Naive thymus-derived CD4-positive, alpha-beta T cell (primary cell): ENCODE data around the gene HEMK1. TPM values are rescaled to one million over a fixed set of nuclear protein-coding genes. Genes with fewer than 3 reads are reported as not detected.
A peak's percentile ranks its signal among the peaks of the same experiment; 100 is the strongest.

ENCODE experiments used
- ATAC-seq: fragments of 150-1000 bp; cut with Tn5 transposase; 2 replicates; pipeline ENCODE4 v1.10.0; 2021; ENCODE audit warnings: mild to moderate bottlenecking, moderate library complexity
- CTCF ChIA-PET: fragments of 350-600 bp; sonication (Branson Sonifier 250); formaldehyde crosslinking; loops from one replicate; lab custom pipeline; 2021; ENCODE audit warnings: antibody characterized with exemption; lab: Charles Lee
- POLR2A ChIA-PET: fragments of 350-600 bp; sonication (Branson Sonifier 250); formaldehyde crosslinking; loops from one replicate; lab custom pipeline; 2021; ENCODE audit warnings: antibody characterized with exemption, inconsistent platforms; lab: Charles Lee
- DNase-seq, 9 donors: peaks; one replicate each; pipeline versions ENCODE4 v3.0.0 to v3.0.0-alpha.2; 2020 to 2022; ENCODE audit warnings: mixed read lengths in 1 of 9
- H3K27ac ChIP-seq: one replicate; pipeline ENCODE4 v1.7.0; 2013; ENCODE audit warnings: mild to moderate bottlenecking, low read depth, low read length, moderate library complexity
- H3K27me3 ChIP-seq, 2 donors: one replicate each; pipeline ENCODE4 v1.7.0; 2013; ENCODE audit warnings: low read length in 2 of 2, mild to moderate bottlenecking in 2 of 2, moderate library complexity in 2 of 2; ENCODE audit not compliant: control insufficient read depth in 2 of 2, insufficient read depth in 2 of 2
- H3K36me3 ChIP-seq, 3 experiments: 1 replicate in 2 of 3; 2 replicates in 1 of 3; pipeline ENCODE4 v1.7.0; 2013; ENCODE audit warnings: low read length in 3 of 3, mild to moderate bottlenecking in 3 of 3, moderate library complexity in 1 of 3; ENCODE audit not compliant: insufficient read depth in 3 of 3, control insufficient read depth in 2 of 3
- H3K4me1 ChIP-seq, 2 donors: one replicate each; pipeline ENCODE4 v1.7.0; 2013; ENCODE audit warnings: low read length in 2 of 2, mild to moderate bottlenecking in 2 of 2, moderate library complexity in 1 of 2; ENCODE audit not compliant: control insufficient read depth in 2 of 2, insufficient read depth in 2 of 2
- H3K4me3 ChIP-seq: 2 replicates; pipeline ENCODE4 v1.7.0; 2013; ENCODE audit warnings: mild to moderate bottlenecking, low read length
- H3K9me3 ChIP-seq, 3 experiments: 1 replicate in 2 of 3; 2 replicates in 1 of 3; pipeline ENCODE4 v1.7.0; 2013; ENCODE audit warnings: low read length in 3 of 3; ENCODE audit not compliant: control insufficient read depth in 2 of 3
- H3K27ac Mint-ChIP-seq, 9 donors: one replicate each; pipeline ENCODE4 v1.8.0; 2020 to 2022; ENCODE audit warnings: mixed read lengths in 9 of 9, mild to moderate bottlenecking in 8 of 9, moderate library complexity in 5 of 9, inconsistent platforms in 2 of 9
- H3K27me3 Mint-ChIP-seq, 5 donors: one replicate each; pipeline ENCODE4 v1.8.0; 2021 to 2022; ENCODE audit warnings: mixed read lengths in 5 of 5, mild to moderate bottlenecking in 1 of 5
- H3K36me3 Mint-ChIP-seq, 5 donors: one replicate each; pipeline ENCODE4 v1.8.0; 2020 to 2022; ENCODE audit warnings: mixed read lengths in 5 of 5, mild to moderate bottlenecking in 3 of 5, inconsistent platforms in 1 of 5
- H3K4me1 Mint-ChIP-seq, 7 donors: one replicate each; pipeline ENCODE4 v1.8.0; 2020 to 2022; ENCODE audit warnings: mixed read lengths in 7 of 7, mild to moderate bottlenecking in 3 of 7, inconsistent platforms in 1 of 7
- H3K4me3 Mint-ChIP-seq, 10 donors: one replicate each; pipeline ENCODE4 v1.8.0; 2020 to 2022; ENCODE audit warnings: mild to moderate bottlenecking in 10 of 10, mixed read lengths in 10 of 10, moderate library complexity in 6 of 10, inconsistent platforms in 2 of 10
- H3K9me3 Mint-ChIP-seq, 11 donors: one replicate each; pipeline ENCODE4 v1.8.0; 2020 to 2022; ENCODE audit warnings: mixed read lengths in 11 of 11, mild to moderate bottlenecking in 4 of 11, inconsistent platforms in 1 of 11, moderate library complexity in 1 of 11
- intact Hi-C, 2 donors: fragments of 100-400 bp; cut with micrococcal nuclease; formaldehyde crosslinking; loops; one replicate each; pipeline ENCODE4 v1.15.1; 2023
- polyA plus RNA-seq, 2 donors: library from polyadenylated mRNA; unstranded; fragments of 300-500 nt; fragmentation: Illumina TruSeq; gene quantifications; one replicate each; pipeline ENCODE4 v1.2.3, GENCODE V29; 2021
- total RNA-seq, 6 experiments: library from RNA in 5 of 6; stranded (reverse) in 5 of 6; gene quantifications; 1 replicate in 5 of 6; 2 replicates in 1 of 6; pipeline ENCODE4 v1.2.3 and lab custom pipeline; 2021 to 2026

HEMK1 gene
- total and polyA plus RNA-seq, 7 experiments from 2014 or later, result 32.1 to 71.1 (median 40.1) TPM

GRCh38 chr3:50633230-50633790 is 64.0 kb downstream of the HEMK1 start:
- peak overlapping the region; percentile 17 to 91 (median 73) for H3K27ac Mint-ChIP-seq
- H3K4me1 Mint-ChIP-seq, result peaks cover 72 to 95% (median 88%) of the 10 kb centered on the region in 7 donors
- peaks cover 0 to 17% (median 4%) of the 10 kb centered on the region in 5 donors for H3K36me3 Mint-ChIP-seq
- intact Hi-C loops, result loop anchor here in 1 of 2 donors (2.0 kb wide), 1 partner anchor 17 kb away; the partner anchor contains the start of gene MAPKAPK3
- peaks cover 0 to 2% (median 0%) of the 10 kb centered on the region in 11 donors for H3K9me3 Mint-ChIP-seq
- no peaks in the 10 kb centered on the region for H3K27me3 Mint-ChIP-seq
- CTCF ChIA-PET, result interaction anchor here (0.9 kb wide), 1 partner anchor 17 kb away, joined by 4 read pairs; no protein-coding TSS in a partner anchor
- DNase-seq (no peak), ATAC-seq (no peak)
- peak overlapping the region in 5 of 10 donors; percentile 10 to 44 (median 18) for H3K4me3 Mint-ChIP-seq
- POLR2A ChIA-PET, result interaction anchor here (1.7 kb wide), 2 partner anchors 9 to 16 kb away, joined by 5 to 6 read pairs; partner anchors contain the start of gene MAPKAPK3
- Histone ChIP-seq H3K4me1 (peaks cover 33 to 51% of the 10 kb centered on the region in 2 donors), H3K36me3 (no peaks in the 10 kb centered on the region), H3K9me3 (no peaks in the 10 kb centered on the region), H3K27me3 (no peaks in the 10 kb centered on the region), H3K27ac (no peak overlapping the region), H3K4me3 (no peak overlapping the region)

GRCh38 chr3:50635066-50635465 is 65.7 kb downstream of the HEMK1 start:
- Mint-ChIP-seq H3K9me3 (no peaks in the 10 kb centered on the region), H3K36me3 (peaks cover 0 to 15% (median 0%) of the 10 kb centered on the region in 5 donors), H3K4me3 (peak overlapping the region in 3 of 10 donors; percentile 20 to 43 (median 23)), H3K4me1 (peaks cover 61 to 84% (median 79%) of the 10 kb centered on the region in 7 donors), H3K27ac (peak overlapping the region in 7 of 9 donors; percentile 34 to 91 (median 57)), H3K27me3 (no peaks in the 10 kb centered on the region)
- no peak for ATAC-seq
- H3K4me3 ChIP-seq, result no peak overlapping the region
- DNase-seq, result no peak
- H3K27ac ChIP-seq, result no peak overlapping the region
- ChIA-PET POLR2A (interaction anchor here (1.7 kb wide), 1 partner anchor 18 kb away, joined by 5 read pairs; the partner anchor contains the start of gene MAPKAPK3), CTCF (no interaction called here)
- no peaks in the 10 kb centered on the region for H3K27me3 ChIP-seq
- H3K4me1 ChIP-seq, result peaks cover 24 to 40% of the 10 kb centered on the region in 2 donors
- H3K36me3 ChIP-seq, result peaks cover 0 to 15% (median 0%) of the 10 kb centered on the region in 3 experiments
- no peaks in the 10 kb centered on the region for H3K9me3 ChIP-seq
- intact Hi-C loops, result no loop called here

- Histone ChIP-seq H3K4me3 (no peak overlapping the region), H3K27me3 (no peaks in the 10 kb centered on the region), H3K9me3 (no peaks in the 10 kb centered on the region), H3K36me3 (peaks cover 0 to 34% (median 6%) of the 10 kb centered on the region in 3 experiments), H3K27ac (peak overlapping the region; percentile 24), H3K4me1 (peaks cover 11 to 25% of the 10 kb centered on the region in 2 donors)
- H3K9me3 Mint-ChIP-seq, result no peaks in the 10 kb centered on the region
- peak overlapping the region in 7 of 9 donors; percentile 19 to 91 (median 82) for H3K27ac Mint-ChIP-seq
- POLR2A ChIA-PET, result no interaction called here
- DNase-seq (no peak), ATAC-seq (no peak)
- CTCF ChIA-PET, result interaction anchor here (0.7 to 1.1 kb wide), 2 partner anchors 16 to 23 kb away, joined by 3 to 6 read pairs; no protein-coding TSS in a partner anchor
- H3K4me1 Mint-ChIP-seq, result peaks cover 48 to 71% (median 59%) of the 10 kb centered on the region in 7 donors
- H3K4me3 Mint-ChIP-seq, result peak overlapping the region in 1 of 10 donors; percentile 53
- H3K27me3 Mint-ChIP-seq, result no peaks in the 10 kb centered on the region
- intact Hi-C loops, result no loop called here
- H3K36me3 Mint-ChIP-seq, result peaks cover 0 to 28% (median 9%) of the 10 kb centered on the region in 5 donors
These were observed 67.7 kb downstream of the HEMK1 start for GRCh38 chr3:50637011-50637410.

- intact Hi-C loops, result no loop called here
- H3K4me1 ChIP-seq, result peaks cover 2 to 16% of the 10 kb centered on the region in 2 donors
- no peak overlapping the region for H3K27ac ChIP-seq
- peaks cover 1 to 44% (median 6%) of the 10 kb centered on the region in 3 experiments for H3K36me3 ChIP-seq
- no peak for ATAC-seq
- peaks cover 0 to 30% (median 9%) of the 10 kb centered on the region in 5 donors for H3K36me3 Mint-ChIP-seq
- no peaks in the 10 kb centered on the region for H3K9me3 ChIP-seq
- H3K27me3 ChIP-seq, result no peaks in the 10 kb centered on the region
- no peak overlapping the region for H3K4me3 Mint-ChIP-seq
- no peak for DNase-seq
- H3K27ac Mint-ChIP-seq, result peak overlapping the region; percentile 50 to 91 (median 82)
- no peaks in the 10 kb centered on the region for H3K9me3 Mint-ChIP-seq
- no peaks in the 10 kb centered on the region for H3K27me3 Mint-ChIP-seq
- H3K4me3 ChIP-seq, result no peak overlapping the region
- CTCF ChIA-PET, result interaction anchor here (1.1 to 1.7 kb wide), 2 partner anchors 15 to 24 kb away, joined by 6 read pairs; no protein-coding TSS in a partner anchor
- peaks cover 39 to 61% (median 50%) of the 10 kb centered on the region in 7 donors for H3K4me1 Mint-ChIP-seq
- POLR2A ChIA-PET, result no interaction called here
These were observed 68.6 kb downstream of the HEMK1 start for GRCh38 chr3:50637945-50638344.

- Mint-ChIP-seq H3K27me3 (no peaks in the 10 kb centered on the region), H3K9me3 (no peaks in the 10 kb centered on the region), H3K4me1 (peaks cover 28 to 51% (median 38%) of the 10 kb centered on the region in 7 donors), H3K36me3 (peaks cover 0 to 30% (median 12%) of the 10 kb centered on the region in 5 donors), H3K27ac (peak overlapping the region in 8 of 9 donors; percentile 15 to 79 (median 54)), H3K4me3 (no peak overlapping the region)
- Histone ChIP-seq H3K4me3 (no peak overlapping the region), H3K4me1 (peaks cover 2 to 16% of the 10 kb centered on the region in 2 donors), H3K9me3 (no peaks in the 10 kb centered on the region), H3K27ac (no peak overlapping the region), H3K36me3 (peaks cover 6 to 55% (median 12%) of the 10 kb centered on the region in 3 experiments), H3K27me3 (no peaks in the 10 kb centered on the region)
- CTCF ChIA-PET, result interaction anchor here (1.7 kb wide), 1 partner anchor 14 kb away, joined by 6 read pairs; no protein-coding TSS in a partner anchor
- DNase-seq (no peak), ATAC-seq (no peak)
- intact Hi-C loops, result no loop called here
- POLR2A ChIA-PET, result no interaction called here
These were observed 69.8 kb downstream of the HEMK1 start for GRCh38 chr3:50639055-50639494.

- intact Hi-C loops, result no loop called here
- Histone ChIP-seq H3K27ac (no peak overlapping the region), H3K27me3 (no peaks in the 10 kb centered on the region), H3K9me3 (no peaks in the 10 kb centered on the region), H3K4me1 (peaks cover 2 to 6% of the 10 kb centered on the region in 2 donors), H3K4me3 (no peak overlapping the region), H3K36me3 (peaks cover 6 to 88% (median 28%) of the 10 kb centered on the region in 3 experiments)
- Mint-ChIP-seq H3K4me3 (no peak overlapping the region), H3K4me1 (peaks cover 7 to 30% (median 13%) of the 10 kb centered on the region in 7 donors), H3K36me3 (peaks cover 0 to 26% (median 19%) of the 10 kb centered on the region in 5 donors), H3K9me3 (no peaks in the 10 kb centered on the region), H3K27me3 (no peaks in the 10 kb centered on the region), H3K27ac (peak overlapping the region in 1 of 9 donors; percentile 52)
- POLR2A ChIA-PET, result no interaction called here
- DNase-seq (no peak), ATAC-seq (no peak)
- CTCF ChIA-PET, result no interaction called here
These were observed 73.1 kb downstream of the HEMK1 start for GRCh38 chr3:50642382-50642781.
